HUES48 (cell line): ENCODE measurements around the gene FMN2.
"Not testable (repeated sequence)": the region's sequence is repeated elsewhere in the genome, so short reads cannot be mapped to it uniquely, and the experiment has no call there.

Source experiments
- H3K27ac ChIP-seq: one replicate; pipeline ENCODE4 v1.7.0; 2013; ENCODE audit warnings: low read depth, low read length, inconsistent platforms
- H3K27me3 ChIP-seq: 2 replicates; pipeline ENCODE4 v1.6.1; 2013; ENCODE audit warnings: mild to moderate bottlenecking, low read length; ENCODE audit not compliant: control insufficient read depth, insufficient read depth
- H3K36me3 ChIP-seq: 2 replicates; pipeline ENCODE4 v1.6.1; 2013; ENCODE audit warnings: low read length; ENCODE audit not compliant: control insufficient read depth, insufficient read depth
- H3K4me1 ChIP-seq: 2 replicates; pipeline ENCODE4 v1.6.1; 2013; ENCODE audit warnings: mild to moderate bottlenecking, low read length; ENCODE audit not compliant: control insufficient read depth, insufficient read depth
- H3K4me3 ChIP-seq: 2 replicates; pipeline ENCODE4 v1.5.1; 2013; ENCODE audit warnings: mild to moderate bottlenecking, low read depth, low read length
- H3K9ac ChIP-seq: 2 replicates; pipeline ENCODE4 v1.6.1; 2013; ENCODE audit warnings: mild to moderate bottlenecking, low read depth, low read length, moderate library complexity
- H3K9me3 ChIP-seq: 2 replicates; pipeline ENCODE4 v1.6.1; 2013; ENCODE audit warnings: low read length; ENCODE audit not compliant: control insufficient read depth, insufficient read depth

FMN2 gene

GRCh38 chr1:240254778-240255291, 163.2 kb downstream of the FMN2 start:
- no peak overlapping the region for H3K9ac ChIP-seq
- H3K9me3 ChIP-seq: no peaks in the 10 kb centered on the region
- no peaks in the 10 kb centered on the region for H3K36me3 ChIP-seq

GRCh38 chr1:240255922-240256321, 164.2 kb downstream of the FMN2 start:
- Histone ChIP-seq H3K9me3 (no peaks in the 10 kb centered on the region), H3K36me3 (no peaks in the 10 kb centered on the region)

More at GRCh38 chr1:240254778-240255291, 163.2 kb downstream of the FMN2 start:
- Histone ChIP-seq H3K27ac (no peak overlapping the region), H3K27me3 (no peaks in the 10 kb centered on the region), H3K4me1 (no peaks in the 10 kb centered on the region), H3K4me3 (no peak overlapping the region)

GRCh38 chr1:240256836-240257503, 165.3 kb downstream of the FMN2 start:
- Histone ChIP-seq H3K36me3 (no peaks in the 10 kb centered on the region), H3K27ac (no peak overlapping the region), H3K9me3 (no peaks in the 10 kb centered on the region), H3K4me1 (no peaks in the 10 kb centered on the region), H3K4me3 (no peak overlapping the region), H3K27me3 (no peaks in the 10 kb centered on the region), H3K9ac (no peak overlapping the region)

More at GRCh38 chr1:240255922-240256321, 164.2 kb downstream of the FMN2 start:
- Histone ChIP-seq H3K27ac (no peak overlapping the region), H3K9ac (no peak overlapping the region), H3K4me3 (no peak overlapping the region), H3K27me3 (no peaks in the 10 kb centered on the region), H3K4me1 (no peaks in the 10 kb centered on the region)

- Histone ChIP-seq H3K36me3 (no peaks in the 10 kb centered on the region), H3K27ac (no peak overlapping the region), H3K4me3 (no peak overlapping the region), H3K27me3 (no peaks in the 10 kb centered on the region), H3K4me1 (no peaks in the 10 kb centered on the region), H3K9ac (no peak overlapping the region), H3K9me3 (no peaks in the 10 kb centered on the region)
These were observed 167.2 kb downstream of the FMN2 start for GRCh38 chr1:240258910-240259309.

- not testable (repeated sequence) for H3K9ac ChIP-seq, H3K27me3 ChIP-seq, H3K27ac ChIP-seq, H3K4me1 ChIP-seq, H3K36me3 ChIP-seq, H3K4me3 ChIP-seq, H3K9me3 ChIP-seq
These were observed 172.8 kb downstream of the FMN2 start for GRCh38 chr1:240264494-240264893.

GRCh38 chr1:240271081-240271480, 179.4 kb downstream of the FMN2 start:
- H3K4me1 ChIP-seq: peaks cover 4% of the 10 kb centered on the region; the same call in 1 of the 2 replicates
- H3K27me3 ChIP-seq: no peaks in the 10 kb centered on the region
- H3K9ac ChIP-seq: no peak overlapping the region
- no peaks in the 10 kb centered on the region for H3K36me3 ChIP-seq
- H3K4me3 ChIP-seq: no peak overlapping the region
- H3K9me3 ChIP-seq: no peaks in the 10 kb centered on the region; the same call in 1 of the 2 replicates
- H3K27ac ChIP-seq: no peak overlapping the region

GRCh38 chr1:240274569-240274968, 182.9 kb downstream of the FMN2 start:
- Histone ChIP-seq H3K4me3 (no peak overlapping the region), H3K4me1 (peaks cover 4% of the 10 kb centered on the region; the same call in 1 of the 2 replicates), H3K9ac (no peak overlapping the region), H3K27me3 (no peaks in the 10 kb centered on the region), H3K27ac (no peak overlapping the region), H3K36me3 (no peaks in the 10 kb centered on the region), H3K9me3 (no peaks in the 10 kb centered on the region)

- not testable (repeated sequence) for H3K4me1 ChIP-seq, H3K36me3 ChIP-seq, H3K27ac ChIP-seq, H3K9ac ChIP-seq, H3K27me3 ChIP-seq, H3K9me3 ChIP-seq, H3K4me3 ChIP-seq
These were observed 183.5 kb downstream of the FMN2 start for GRCh38 chr1:240275219-240275618.

GRCh38 chr1:240278082-240278481, 186.4 kb downstream of the FMN2 start:
- no peak overlapping the region for H3K4me3 ChIP-seq
- H3K9me3 ChIP-seq: no peaks in the 10 kb centered on the region
- peaks cover 4% of the 10 kb centered on the region; the same call in 1 of the 2 replicates for H3K4me1 ChIP-seq
- no peak overlapping the region for H3K9ac ChIP-seq
- H3K27me3 ChIP-seq: no peaks in the 10 kb centered on the region
- no peaks in the 10 kb centered on the region for H3K36me3 ChIP-seq
- H3K27ac ChIP-seq: no peak overlapping the region

GRCh38 chr1:240280560-240281322, 189.1 kb downstream of the FMN2 start:
- no peak overlapping the region for H3K4me3 ChIP-seq
- no peaks in the 10 kb centered on the region for H3K36me3 ChIP-seq
- H3K27ac ChIP-seq: no peak overlapping the region
- H3K9me3 ChIP-seq: no peaks in the 10 kb centered on the region
- H3K27me3 ChIP-seq: no peaks in the 10 kb centered on the region
- H3K4me1 ChIP-seq: no peaks in the 10 kb centered on the region
- H3K9ac ChIP-seq: no peak overlapping the region
